IgD-negative memory B cell (primary cell): ENCODE measurements around the gene SAPCD1. TPM values are rescaled to one million over a fixed set of nuclear protein-coding genes. Genes with fewer than 3 reads are reported as not detected.

ENCODE experiments used
- H3K27ac Mint-ChIP-seq, 3 donors: one replicate each; pipeline ENCODE4 v1.8.0; 2020 to 2022; ENCODE audit warnings: mild to moderate bottlenecking in 3 of 3, mixed read lengths in 3 of 3, moderate library complexity in 1 of 3
- H3K27me3 Mint-ChIP-seq: one replicate; pipeline ENCODE4 v1.8.0; 2021; ENCODE audit warnings: mixed read lengths
- H3K36me3 Mint-ChIP-seq: one replicate; pipeline ENCODE4 v1.8.0; 2020; ENCODE audit warnings: mild to moderate bottlenecking, mixed read lengths
- H3K4me1 Mint-ChIP-seq, 3 donors: one replicate each; pipeline ENCODE4 v1.8.0; 2020 to 2022; ENCODE audit warnings: mixed read lengths in 3 of 3, mild to moderate bottlenecking in 1 of 3
- H3K4me3 Mint-ChIP-seq, 4 donors: one replicate each; pipeline ENCODE4 v1.8.0; 2020 to 2022; ENCODE audit warnings: mild to moderate bottlenecking in 4 of 4, mixed read lengths in 4 of 4, moderate library complexity in 3 of 4
- H3K9me3 Mint-ChIP-seq, 3 donors: one replicate each; pipeline ENCODE4 v1.8.0; 2020 to 2021; ENCODE audit warnings: mixed read lengths in 3 of 3, mild to moderate bottlenecking in 1 of 3
- polyA plus RNA-seq: library from polyadenylated mRNA; unstranded; fragments of 300-500 nt; fragmentation: Illumina TruSeq; gene quantifications from one replicate; pipeline ENCODE4 v1.2.3, GENCODE V29; 2021

Gene SAPCD1
- polyA plus RNA-seq, 1 donor from 2014 or later, result not detected

- Mint-ChIP-seq H3K4me1 (peaks cover 32 to 48% (median 43%) of the 10 kb centered on the region in 3 donors), H3K4me3 (peak within 1 kb of the TSS; percentile 93 to 99 (median 98)), H3K27ac (peak within 1 kb of the TSS; percentile 93 to 98 (median 95)), H3K27me3 (no peaks in the 10 kb centered on the region), H3K9me3 (no peaks in the 10 kb centered on the region), H3K36me3 (peaks cover 3% of the 10 kb centered on the region)
Observed at GRCh38 chr6:31736021-31736767, 26.3 kb upstream of the SAPCD1 start, which contains the start of gene CLIC1. Gene CLIC1, minus strand, starts transcription at chr6:31736530. Its CDS starts 230 bp downstream, at chr6:31736300.

- H3K27ac Mint-ChIP-seq, result peak overlapping the region; percentile 0 to 95 (median 93)
- H3K36me3 Mint-ChIP-seq, result peaks cover 3% of the 10 kb centered on the region
- no peaks in the 10 kb centered on the region for H3K27me3 Mint-ChIP-seq
- H3K4me1 Mint-ChIP-seq, result peaks cover 32 to 48% (median 45%) of the 10 kb centered on the region in 3 donors
- peak overlapping the region; percentile 93 to 99 (median 98) for H3K4me3 Mint-ChIP-seq
- H3K9me3 Mint-ChIP-seq, result no peaks in the 10 kb centered on the region
Observed at GRCh38 chr6:31736768-31737314, 25.6 kb upstream of the SAPCD1 start.

GRCh38 chr6:31737315-31737990 lies 25.0 kb upstream of the SAPCD1 start:
- Mint-ChIP-seq H3K36me3 (peaks cover 3% of the 10 kb centered on the region), H3K27ac (peak overlapping the region; percentile 52 to 95 (median 93)), H3K27me3 (no peaks in the 10 kb centered on the region), H3K4me1 (peaks cover 32 to 46% (median 46%) of the 10 kb centered on the region in 3 donors), H3K4me3 (peak overlapping the region; percentile 93 to 99 (median 98)), H3K9me3 (no peaks in the 10 kb centered on the region)

GRCh38 chr6:31737991-31738979 lies 24.2 kb upstream of the SAPCD1 start:
- no peaks in the 10 kb centered on the region for H3K9me3 Mint-ChIP-seq
- H3K27ac Mint-ChIP-seq, result peak overlapping the region; percentile 52 to 95 (median 93)
- H3K27me3 Mint-ChIP-seq, result no peaks in the 10 kb centered on the region
- H3K4me3 Mint-ChIP-seq, result peak overlapping the region; percentile 93 to 99 (median 98)
- H3K36me3 Mint-ChIP-seq, result no peaks in the 10 kb centered on the region
- peaks cover 32 to 48% (median 43%) of the 10 kb centered on the region in 3 donors for H3K4me1 Mint-ChIP-seq

- Mint-ChIP-seq H3K27me3 (no peaks in the 10 kb centered on the region), H3K4me1 (peaks cover 32 to 39% (median 34%) of the 10 kb centered on the region in 3 donors), H3K9me3 (no peaks in the 10 kb centered on the region), H3K36me3 (no peaks in the 10 kb centered on the region), H3K27ac (peak within 1 kb of the TSS; percentile 52 to 96 (median 93)), H3K4me3 (peak within 1 kb of the TSS; percentile 93 to 99 (median 96))
Observed at GRCh38 chr6:31739639-31740396, 22.6 kb upstream of the SAPCD1 start, which contains the start of gene MSH5. Gene MSH5, plus strand, starts transcription at chr6:31740005. Its CDS starts 462 bp downstream, at chr6:31740467.

- H3K9me3 Mint-ChIP-seq, result no peaks in the 10 kb centered on the region
- H3K4me1 Mint-ChIP-seq, result peaks cover 32 to 39% (median 34%) of the 10 kb centered on the region in 3 donors
- H3K4me3 Mint-ChIP-seq, result peak overlapping the region; percentile 93 to 98 (median 95)
- no peaks in the 10 kb centered on the region for H3K27me3 Mint-ChIP-seq
- peak overlapping the region; percentile 52 to 96 (median 93) for H3K27ac Mint-ChIP-seq
- no peaks in the 10 kb centered on the region for H3K36me3 Mint-ChIP-seq
Observed at GRCh38 chr6:31740397-31741223, 21.8 kb upstream of the SAPCD1 start.

- Mint-ChIP-seq H3K27me3 (no peaks in the 10 kb centered on the region), H3K36me3 (no peaks in the 10 kb centered on the region), H3K4me3 (peak overlapping the region in 2 of 4 donors; percentile 67 to 71), H3K27ac (no peak overlapping the region), H3K4me1 (peaks cover 29 to 37% (median 31%) of the 10 kb centered on the region in 3 donors), H3K9me3 (no peaks in the 10 kb centered on the region)
Observed at GRCh38 chr6:31741815-31742214, 20.6 kb upstream of the SAPCD1 start.

GRCh38 chr6:31742894-31743293 lies 19.6 kb upstream of the SAPCD1 start:
- Mint-ChIP-seq H3K27ac (peak overlapping the region in 1 of 3 donors; percentile 56), H3K4me3 (peak overlapping the region in 3 of 4 donors; percentile 25 to 30 (median 25)), H3K36me3 (no peaks in the 10 kb centered on the region), H3K9me3 (no peaks in the 10 kb centered on the region), H3K27me3 (no peaks in the 10 kb centered on the region), H3K4me1 (peaks cover 19 to 26% (median 23%) of the 10 kb centered on the region in 3 donors)

- peak overlapping the region in 1 of 3 donors; percentile 79 for H3K27ac Mint-ChIP-seq
- peak overlapping the region in 1 of 4 donors; percentile 52 for H3K4me3 Mint-ChIP-seq
- no peaks in the 10 kb centered on the region for H3K9me3 Mint-ChIP-seq
Observed at GRCh38 chr6:31744422-31744821, 18.0 kb upstream of the SAPCD1 start.

GRCh38 chr6:31749301-31750036 lies 13.0 kb upstream of the SAPCD1 start:
- H3K4me1 Mint-ChIP-seq, result no peaks in the 10 kb centered on the region

More at GRCh38 chr6:31744422-31744821, 18.0 kb upstream of the SAPCD1 start:
- Mint-ChIP-seq H3K4me1 (peaks cover 6 to 10% (median 8%) of the 10 kb centered on the region in 3 donors), H3K36me3 (no peaks in the 10 kb centered on the region), H3K27me3 (no peaks in the 10 kb centered on the region)

GRCh38 chr6:31750411-31751022 lies 11.9 kb upstream of the SAPCD1 start:
- Mint-ChIP-seq H3K36me3 (peaks cover 2% of the 10 kb centered on the region), H3K27ac (no peak overlapping the region), H3K4me1 (no peaks in the 10 kb centered on the region), H3K9me3 (no peaks in the 10 kb centered on the region), H3K27me3 (no peaks in the 10 kb centered on the region), H3K4me3 (no peak overlapping the region)

More at GRCh38 chr6:31749301-31750036, 13.0 kb upstream of the SAPCD1 start:
- Mint-ChIP-seq H3K27ac (no peak overlapping the region), H3K4me3 (no peak overlapping the region), H3K9me3 (no peaks in the 10 kb centered on the region), H3K27me3 (no peaks in the 10 kb centered on the region), H3K36me3 (peaks cover 2% of the 10 kb centered on the region)
